ENCODE results near the gene PTPN9. TPM values are rescaled to one million over a fixed set of nuclear protein-coding genes. Genes with fewer than 3 reads are reported as not detected.

The PTPN9 gene
- total and polyA plus RNA-seq, 10 of the 15 experiments (the other 5 are each of a cell fraction or from before 2014, with no cell fraction given) = 7.8 to 29.1 (median 18.5) TPM

DNA sequence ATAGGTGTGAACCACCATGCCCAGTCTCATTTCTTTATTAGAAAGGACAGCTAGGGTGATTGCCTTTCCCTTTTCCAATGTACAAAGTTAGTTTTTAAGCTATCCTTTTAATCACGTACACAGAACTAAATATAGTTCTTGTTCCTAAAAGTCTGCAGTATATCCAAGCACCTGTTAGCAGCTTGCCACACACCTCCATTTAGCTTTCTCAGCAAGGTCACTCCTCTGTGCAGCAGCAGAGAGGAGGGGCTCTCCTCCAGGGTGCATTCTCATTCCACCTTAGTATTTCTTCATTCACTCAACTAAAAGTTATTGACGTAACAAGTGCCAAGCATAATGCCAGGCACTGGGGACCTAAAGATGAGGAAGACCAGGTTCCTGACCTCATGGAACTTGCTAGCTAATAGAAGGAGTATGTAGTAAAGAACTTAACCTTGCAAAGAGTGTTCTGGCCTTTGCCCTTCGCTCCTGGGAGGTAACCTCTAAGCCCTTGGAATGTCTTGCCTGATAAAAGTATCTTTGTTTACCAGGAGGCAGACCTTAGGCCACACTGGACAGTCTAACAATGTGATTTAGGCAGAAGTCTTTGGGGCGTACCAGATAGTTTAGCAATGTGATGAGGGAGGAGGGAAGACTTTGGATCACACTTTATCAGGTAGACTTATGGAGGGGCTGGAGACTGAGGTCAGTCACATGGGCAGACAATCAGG is 12.7 kb upstream of the PTPN9 start:
- intact Hi-C loops (cut with micrococcal nuclease; ENCODE audit: unreplicated experiment) = no loop called here
- POLR2A ChIA-PET = interaction anchor here (0.5 kb wide), 1 partner anchor 84 kb away, joined by 3 read pairs; no protein-coding TSS in a partner anchor

DNA sequence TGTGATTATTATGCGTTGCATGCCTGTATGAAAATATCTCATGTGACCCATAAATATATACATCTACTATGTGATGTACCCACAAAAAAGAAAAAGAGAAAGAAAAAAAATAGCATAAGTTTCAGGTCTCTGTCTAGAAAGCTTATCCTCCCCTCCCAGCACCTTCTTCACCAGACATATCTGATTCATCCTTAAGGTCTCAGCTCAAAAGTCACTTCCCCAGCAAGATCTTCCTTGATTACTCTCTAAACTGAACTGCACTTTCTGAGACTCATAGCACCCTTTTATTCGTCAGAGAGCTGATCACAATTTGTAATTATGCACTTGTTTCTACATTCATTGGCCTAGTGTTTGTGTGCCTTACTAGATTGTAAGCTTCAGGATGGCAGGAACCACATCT is 11.1 kb upstream of the PTPN9 start:
- peaks cover 0 to 4% of the 10 kb centered on the region in 2 experiments; a peak in 2 of 4 replicates for H3K36me3 ChIP-seq (ENCODE audit: control insufficient read depth in 2 of 2, insufficient read depth in 2 of 2, low read length in 1 of 2)
- WGBS (ENCODE audit: insufficient coverage, insufficient replicate concordance, low lambda C conversion rate, missing lambda C conversion rate) = 98% methylated on average over 2 of the region's 2 CpGs
- ChIA-PET RAD21 (ENCODE audit: unreplicated experiment) (no interaction called here), CTCF (no interaction called here), POLR2A (no interaction called here), SMC1A (ENCODE audit: uncharacterized antibody, unreplicated experiment) (interaction anchor here (1.1 kb wide), 1 partner anchor 58 kb away, joined by 4 read pairs; no protein-coding TSS in a partner anchor)
- in situ Hi-C loops (cut with MboI) (no loop called here), intact Hi-C loops (cut with micrococcal nuclease; ENCODE audit: unreplicated experiment) (no loop called here)
- H3K27ac ChIP-seq (ENCODE audit: control insufficient read depth, insufficient read depth) = no peak overlapping the region
- no peak overlapping the region for H3K4me3 ChIP-seq
- TF ChIP-seq CBX3 (IDR thresholded peaks at IDR 0.05; ENCODE audit: borderline replicate concordance, low read depth) (no peak), EED (IDR thresholded peaks at IDR 0.05; ENCODE audit: low read depth) (no peak), SIN3A (IDR thresholded peaks at IDR 0.05; ENCODE audit: low read depth, low read length) (no peak)
- ATAC-seq (no peak), DNase-seq (ENCODE audit: low read depth, low spot score) (no peak), FAIRE-seq (no peak)
- no peaks in the 10 kb centered on the region for H3K9me3 ChIP-seq (replicated peaks; ENCODE audit: control insufficient read depth, insufficient read depth, low read length)
- H2AFZ ChIP-seq (ENCODE audit: control insufficient read depth, low read depth, low read length) = no peak overlapping the region
- no peaks in the 10 kb centered on the region for H3K27me3 ChIP-seq (replicated peaks in 1 of 2; ENCODE audit: control insufficient read depth in 2 of 2, insufficient read depth in 2 of 2, low read length in 1 of 2)
- H4K20me1 ChIP-seq (ENCODE audit: control insufficient read depth, insufficient read depth) = no peaks in the 10 kb centered on the region
- H3K4me2 ChIP-seq (ENCODE audit: control insufficient read depth, insufficient read depth) = no peak overlapping the region
- H3K4me1 ChIP-seq (ENCODE audit: control insufficient read depth, insufficient read depth, low read length) = no peaks in the 10 kb centered on the region
- no peak overlapping the region for H3K9ac ChIP-seq (ENCODE audit: control insufficient read depth, insufficient read depth, low read length)
- no peaks in the 10 kb centered on the region for H3K79me2 ChIP-seq (ENCODE audit: control insufficient read depth, insufficient read depth, low read length)
- BruUV-seq (replicated peaks) = no TSS peak

More for the DNA sequence above, 12.7 kb upstream of the PTPN9 start:
- Histone ChIP-seq H3K9me3 (replicated peaks; ENCODE audit: control insufficient read depth, insufficient read depth, low read length) (no peaks in the 10 kb centered on the region), H3K9ac (ENCODE audit: control insufficient read depth, insufficient read depth, low read length) (no peak overlapping the region), H3K36me3 (ENCODE audit: control insufficient read depth in 2 of 2, insufficient read depth in 2 of 2, low read length in 1 of 2) (peaks cover 1 to 7% of the 10 kb centered on the region in 2 experiments; a peak in 3 of 4 replicates), H3K4me3 (no peak overlapping the region), H3K4me2 (ENCODE audit: control insufficient read depth, insufficient read depth) (no peak overlapping the region), H3K27me3 (replicated peaks in 1 of 2; ENCODE audit: control insufficient read depth in 2 of 2, insufficient read depth in 2 of 2, low read length in 1 of 2) (no peaks in the 10 kb centered on the region), H3K4me1 (ENCODE audit: control insufficient read depth, insufficient read depth, low read length) (no peaks in the 10 kb centered on the region), H3K79me2 (ENCODE audit: control insufficient read depth, insufficient read depth, low read length) (no peaks in the 10 kb centered on the region), H3K27ac (ENCODE audit: control insufficient read depth, insufficient read depth) (no peak overlapping the region), H2AFZ (ENCODE audit: control insufficient read depth, low read depth, low read length) (no peak overlapping the region), H4K20me1 (ENCODE audit: control insufficient read depth, insufficient read depth) (no peaks in the 10 kb centered on the region)
- no peak for FAIRE-seq
- BruUV-seq (replicated peaks) = no TSS peak
- in situ Hi-C loops (cut with MboI) = no loop called here
- WGBS (ENCODE audit: insufficient coverage, insufficient replicate concordance, low lambda C conversion rate, missing lambda C conversion rate) = 96% methylated on average over 4 of the region's 4 CpGs
- TF ChIP-seq, protein P1, sequence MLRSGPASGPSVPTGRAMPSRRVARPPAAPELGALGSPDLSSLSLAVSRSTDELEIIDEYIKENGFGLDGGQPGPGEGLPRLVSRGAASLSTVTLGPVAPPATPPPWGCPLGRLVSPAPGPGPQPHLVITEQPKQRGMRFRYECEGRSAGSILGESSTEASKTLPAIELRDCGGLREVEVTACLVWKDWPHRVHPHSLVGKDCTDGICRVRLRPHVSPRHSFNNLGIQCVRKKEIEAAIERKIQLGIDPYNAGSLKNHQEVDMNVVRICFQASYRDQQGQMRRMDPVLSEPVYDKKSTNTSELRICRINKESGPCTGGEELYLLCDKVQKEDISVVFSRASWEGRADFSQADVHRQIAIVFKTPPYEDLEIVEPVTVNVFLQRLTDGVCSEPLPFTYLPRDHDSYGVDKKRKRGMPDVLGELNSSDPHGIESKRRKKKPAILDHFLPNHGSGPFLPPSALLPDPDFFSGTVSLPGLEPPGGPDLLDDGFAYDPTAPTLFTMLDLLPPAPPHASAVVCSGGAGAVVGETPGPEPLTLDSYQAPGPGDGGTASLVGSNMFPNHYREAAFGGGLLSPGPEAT (IDR thresholded peaks at IDR 0.05; ENCODE audit: low read depth) = no peak
- TF ChIP-seq ZZZ3 (IDR thresholded peaks at IDR 0.05; ENCODE audit: control insufficient read depth, insufficient read length, low read depth) = no peak
- SMC1A ChIA-PET (ENCODE audit: uncharacterized antibody, unreplicated experiment) = no interaction called here
- CTCF ChIA-PET = interaction anchor here (0.9 to 1.1 kb wide), 2 partner anchors 14 to 210 kb away, joined by 3 read pairs; no protein-coding TSS in a partner anchor
- DNase-seq (ENCODE audit: low read depth, low spot score) = no peak
- RAD21 ChIA-PET (ENCODE audit: unreplicated experiment) = no interaction called here
- no peak for ATAC-seq
